ENCODE data around the gene PLD5.
"Not testable (repeated sequence)": the region's sequence is repeated elsewhere in the genome, so short reads cannot be mapped to it uniquely, and the experiment has no call there.

The PLD5 gene

GRCh38 chr1:242506724-242507123 lies 17.8 kb downstream of the PLD5 start:
- no peak overlapping the region for H3K4me3 ChIP-seq (ENCODE audit: low read length)
- DNase-seq (ENCODE audit: low read depth) = no peak
- no peak for TF ChIP-seq CTCF (conservative IDR thresholded peaks at IDR 0.05; ENCODE audit: low read length)

- no peak overlapping the region for H3K4me3 ChIP-seq (ENCODE audit: low read length)
- no peak for DNase-seq (ENCODE audit: low read depth)
- no peak for TF ChIP-seq CTCF (conservative IDR thresholded peaks at IDR 0.05; ENCODE audit: low read length)
Measured at GRCh38 chr1:242489545-242489944, 35.0 kb downstream of the PLD5 start.

DNA sequence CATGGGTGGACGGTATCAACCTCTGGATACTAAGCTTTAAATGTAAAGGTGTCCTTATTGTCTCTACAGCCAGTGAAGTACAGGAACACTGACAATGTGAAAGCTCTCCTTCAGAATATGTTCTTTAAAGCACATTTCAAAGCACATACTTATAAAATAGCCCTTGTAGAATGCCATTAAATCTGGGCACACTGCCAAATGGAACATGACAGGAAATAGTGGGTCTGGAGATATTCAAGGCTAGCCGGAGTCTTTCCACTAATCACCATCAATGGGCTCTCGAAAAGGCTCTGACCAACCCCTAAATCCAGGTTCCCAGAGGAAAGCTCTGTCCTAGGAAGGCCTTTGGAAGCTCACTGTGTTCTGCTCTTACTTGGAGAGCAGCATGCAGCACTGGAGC lies 46.6 kb downstream of the PLD5 start:
- DNase-seq (ENCODE audit: low read depth) = no peak
- no peak overlapping the region for H3K4me3 ChIP-seq (ENCODE audit: low read length)
- no peak for TF ChIP-seq CTCF (conservative IDR thresholded peaks at IDR 0.05; ENCODE audit: low read length)

DNA sequence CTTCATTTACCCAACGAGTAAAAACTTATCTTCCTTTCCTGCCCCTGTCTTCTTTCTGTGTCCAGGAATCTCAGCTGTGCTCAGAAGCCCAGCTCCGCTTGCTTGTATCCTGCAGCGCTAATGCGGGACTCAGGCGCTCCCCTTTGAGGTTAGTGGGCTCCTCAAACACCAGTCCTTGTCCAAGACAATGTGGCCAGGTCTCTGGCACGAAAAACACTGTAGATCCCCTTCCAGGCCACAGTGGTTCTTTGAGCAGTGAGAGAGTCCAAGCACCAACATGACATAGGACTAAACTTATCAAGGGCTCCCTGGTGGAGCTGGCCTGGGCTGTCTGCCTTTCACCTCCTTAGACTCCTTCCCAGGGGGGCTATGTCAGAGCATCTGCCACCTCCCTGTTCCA lies 53.7 kb downstream of the PLD5 start:
- H3K4me3 ChIP-seq (ENCODE audit: low read length) = no peak overlapping the region
- DNase-seq (ENCODE audit: low read depth) = no peak
- TF ChIP-seq CTCF (conservative IDR thresholded peaks at IDR 0.05; ENCODE audit: low read length) = no peak

DNA sequence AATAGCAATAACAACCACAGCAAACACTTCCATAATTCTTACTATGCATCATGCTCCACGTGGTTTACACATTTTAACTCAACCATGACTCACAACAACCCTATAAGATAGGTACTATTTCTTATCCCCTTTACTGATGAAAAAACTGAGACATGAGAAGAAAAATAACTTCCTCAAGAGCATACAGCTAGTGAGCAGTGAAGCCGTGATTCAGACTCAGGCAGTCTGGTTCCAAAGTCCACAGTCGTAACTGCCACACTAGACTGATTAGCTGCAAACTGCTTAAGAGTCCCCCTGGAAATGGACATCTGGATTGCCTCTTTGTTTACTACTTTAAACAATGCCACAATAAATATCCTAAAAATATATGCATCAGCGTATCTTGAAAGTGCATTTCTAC lies 55.7 kb downstream of the PLD5 start:
- TF ChIP-seq CTCF (conservative IDR thresholded peaks at IDR 0.05; ENCODE audit: low read length) = no peak
- no peak for DNase-seq (ENCODE audit: low read depth)
- H3K4me3 ChIP-seq (ENCODE audit: low read length) = no peak overlapping the region

- peak; percentile 43 for DNase-seq (ENCODE audit: low read depth)
- no peak overlapping the region for H3K4me3 ChIP-seq (ENCODE audit: low read length)
- peak; percentile 71 for TF ChIP-seq CTCF (conservative IDR thresholded peaks at IDR 0.05; ENCODE audit: low read length)
Measured at GRCh38 chr1:242467556-242468145, 56.8 kb downstream of the PLD5 start.

DNA sequence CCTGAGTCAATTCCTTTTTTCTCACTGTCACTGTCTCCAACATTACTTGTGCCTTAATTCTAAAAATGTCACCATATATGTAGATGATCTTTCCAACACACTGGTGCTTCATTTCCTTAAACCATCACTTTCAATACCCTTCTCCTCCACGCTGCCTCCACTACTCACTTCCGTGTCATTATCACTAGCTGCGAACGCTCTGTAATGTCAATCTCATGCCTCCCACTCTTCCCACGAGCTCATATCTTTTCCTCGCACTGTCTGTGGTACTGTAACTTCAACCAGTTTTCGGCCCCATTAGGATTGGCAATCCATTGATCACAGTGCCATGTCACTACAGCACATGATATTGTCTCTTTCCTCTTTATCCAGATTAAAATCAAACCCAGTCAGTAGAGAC lies 61.6 kb downstream of the PLD5 start:
- DNase-seq (ENCODE audit: low read depth) = no peak
- H3K4me3 ChIP-seq (ENCODE audit: low read length) = no peak overlapping the region
- TF ChIP-seq CTCF (conservative IDR thresholded peaks at IDR 0.05; ENCODE audit: low read length) = no peak

DNA sequence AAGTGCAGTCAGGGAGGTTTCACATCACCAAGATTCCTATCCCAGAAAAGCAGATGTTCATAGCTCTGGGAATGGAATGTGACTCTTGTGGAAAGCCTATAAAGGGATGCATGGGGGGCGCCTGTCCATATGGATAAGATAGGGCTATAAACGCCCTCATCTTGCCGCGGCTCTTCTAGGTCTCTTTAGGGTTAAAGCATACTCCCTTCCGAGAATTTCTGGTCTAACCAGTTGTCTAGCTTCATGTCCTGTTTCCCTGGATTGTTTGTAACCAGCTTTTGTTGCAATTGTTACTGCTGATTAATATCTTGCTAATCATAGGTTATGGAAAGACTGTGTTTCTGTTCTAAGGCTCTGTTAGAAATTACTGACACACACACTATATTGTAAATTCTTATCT lies 64.8 kb downstream of the PLD5 start:
- not testable (repeated sequence) for H3K4me3 ChIP-seq (ENCODE audit: low read length); DNase-seq (ENCODE audit: low read depth)
